NCI-H2171 (cell line): ENCODE results near the gene SRBD1.
A peak's percentile ranks its signal among the peaks of the same experiment; 100 is the strongest.

ENCODE experiments used
- DNase-seq: peaks from one replicate; lab custom pipeline; 2025; lab: John Stamatoyannopoulos, UW

SRBD1 gene, protein sequence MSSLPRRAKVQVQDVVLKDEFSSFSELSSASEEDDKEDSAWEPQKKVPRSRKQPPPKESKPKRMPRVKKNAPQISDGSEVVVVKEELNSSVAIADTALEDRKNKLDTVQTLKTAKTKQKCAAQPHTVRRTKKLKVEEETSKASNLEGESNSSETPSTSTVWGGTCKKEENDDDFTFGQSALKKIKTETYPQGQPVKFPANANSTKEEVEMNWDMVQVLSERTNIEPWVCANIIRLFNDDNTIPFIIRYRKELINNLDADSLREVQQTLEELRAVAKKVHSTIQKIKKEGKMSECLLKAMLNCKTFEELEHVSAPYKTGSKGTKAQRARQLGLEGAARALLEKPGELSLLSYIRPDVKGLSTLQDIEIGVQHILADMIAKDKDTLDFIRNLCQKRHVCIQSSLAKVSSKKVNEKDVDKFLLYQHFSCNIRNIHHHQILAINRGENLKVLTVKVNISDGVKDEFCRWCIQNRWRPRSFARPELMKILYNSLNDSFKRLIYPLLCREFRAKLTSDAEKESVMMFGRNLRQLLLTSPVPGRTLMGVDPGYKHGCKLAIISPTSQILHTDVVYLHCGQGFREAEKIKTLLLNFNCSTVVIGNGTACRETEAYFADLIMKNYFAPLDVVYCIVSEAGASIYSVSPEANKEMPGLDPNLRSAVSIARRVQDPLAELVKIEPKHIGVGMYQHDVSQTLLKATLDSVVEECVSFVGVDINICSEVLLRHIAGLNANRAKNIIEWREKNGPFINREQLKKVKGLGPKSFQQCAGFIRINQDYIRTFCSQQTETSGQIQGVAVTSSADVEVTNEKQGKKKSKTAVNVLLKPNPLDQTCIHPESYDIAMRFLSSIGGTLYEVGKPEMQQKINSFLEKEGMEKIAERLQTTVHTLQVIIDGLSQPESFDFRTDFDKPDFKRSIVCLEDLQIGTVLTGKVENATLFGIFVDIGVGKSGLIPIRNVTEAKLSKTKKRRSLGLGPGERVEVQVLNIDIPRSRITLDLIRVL

DNA sequence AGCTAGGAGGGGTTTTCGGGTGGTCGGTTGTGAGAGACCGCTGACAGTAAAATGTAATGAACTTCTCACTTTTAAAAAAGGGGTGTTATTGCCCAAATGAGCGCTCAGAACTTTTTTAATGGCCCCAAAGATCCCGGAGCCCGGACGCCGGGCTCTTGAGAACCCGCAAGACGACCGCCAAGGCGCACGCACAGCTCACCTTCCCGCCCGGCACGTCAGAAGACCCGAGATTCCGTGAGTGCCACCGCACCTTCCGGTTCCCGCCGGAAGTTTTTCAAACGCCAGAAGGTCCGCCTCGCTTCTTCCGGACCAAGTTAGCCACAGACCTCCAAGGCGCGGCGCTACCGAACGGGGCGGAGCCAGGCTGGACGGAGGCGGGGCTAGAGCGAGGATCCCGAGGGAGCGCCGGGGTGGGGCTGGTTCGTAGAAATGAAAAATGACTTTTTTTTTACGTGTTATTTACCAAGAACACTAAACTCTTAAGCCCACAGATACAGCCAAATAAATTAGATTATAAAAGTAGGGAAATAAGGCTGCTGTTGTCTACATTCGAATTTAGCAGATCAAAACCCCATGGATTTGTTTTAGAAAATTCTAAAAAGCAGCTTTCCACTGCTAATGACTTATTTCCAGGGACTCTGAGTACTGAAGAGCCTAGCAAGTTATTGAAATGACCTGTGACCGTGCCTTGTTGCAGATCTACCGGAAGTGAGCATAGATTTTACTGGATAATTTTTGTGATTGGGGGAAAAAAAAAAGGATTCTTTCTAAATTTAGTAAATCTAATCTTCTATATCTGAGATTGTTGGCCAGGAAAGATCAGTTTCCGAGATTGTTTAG is at the start of gene SRBD1:
SRBD1 (minus strand) TSS at position 248 of the 840 bp plus-strand sequence. CDS start 5,826 bp downstream, outside the sequence.
- peak; percentile 95 for DNase-seq

DNA sequence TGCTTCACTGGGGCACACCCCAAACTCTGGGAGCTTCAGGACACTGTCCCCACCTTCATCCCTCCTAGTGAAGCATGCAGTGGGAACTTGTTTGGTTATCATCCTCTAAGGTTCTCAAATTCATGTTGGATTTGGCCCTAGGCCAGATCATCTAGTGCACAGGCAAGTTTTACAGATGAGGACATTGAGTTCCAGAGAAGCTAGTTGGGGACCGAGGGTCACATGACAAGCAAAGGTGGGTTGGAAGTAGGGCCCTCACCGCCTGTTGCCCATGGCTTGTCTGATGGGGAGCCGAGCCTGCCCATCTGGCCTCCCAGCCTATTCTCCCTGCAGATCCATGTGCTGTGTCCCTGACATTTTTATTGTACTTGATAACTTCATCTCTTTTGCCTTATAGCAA is 43.2 kb upstream of the SRBD1 start:
- DNase-seq: no peak

DNA sequence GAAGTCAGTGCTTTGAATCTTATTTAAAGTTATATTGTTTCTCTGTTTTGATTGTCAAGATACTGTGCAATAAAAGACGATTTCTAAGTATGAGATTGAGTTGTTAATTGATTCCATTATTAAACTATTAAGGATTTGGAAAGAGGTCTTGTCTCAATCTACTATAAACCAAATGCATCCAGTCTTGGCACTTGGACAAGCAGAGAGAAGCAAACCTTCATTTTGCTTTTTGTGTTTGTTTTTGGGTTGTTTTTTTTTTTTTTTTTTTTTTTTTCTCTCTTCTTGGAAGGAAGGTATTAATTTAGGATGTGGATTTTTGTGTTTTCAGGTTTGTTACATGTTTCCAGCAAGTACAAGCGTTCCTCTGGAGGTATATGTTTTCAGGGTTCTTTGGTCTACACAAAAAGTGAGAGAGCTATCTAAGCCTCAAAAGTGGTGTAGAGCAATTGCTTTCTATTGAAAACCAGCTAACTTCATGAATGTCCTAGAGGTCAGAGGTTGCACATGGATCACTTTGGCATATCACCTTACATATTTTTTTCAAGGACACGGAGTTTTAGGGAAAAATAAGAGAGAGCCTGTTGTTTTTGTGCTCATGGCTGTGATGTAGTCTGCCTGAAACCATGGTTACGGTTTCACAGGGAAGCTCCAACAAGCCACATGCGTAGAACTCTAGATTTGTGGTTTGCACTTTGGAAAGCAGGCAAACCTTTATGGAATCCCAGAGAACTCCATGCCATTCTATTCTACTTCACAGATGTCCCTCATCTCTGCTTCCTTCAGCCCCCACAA is 42.3 kb upstream of the SRBD1 start:
- DNase-seq: no peak

DNA sequence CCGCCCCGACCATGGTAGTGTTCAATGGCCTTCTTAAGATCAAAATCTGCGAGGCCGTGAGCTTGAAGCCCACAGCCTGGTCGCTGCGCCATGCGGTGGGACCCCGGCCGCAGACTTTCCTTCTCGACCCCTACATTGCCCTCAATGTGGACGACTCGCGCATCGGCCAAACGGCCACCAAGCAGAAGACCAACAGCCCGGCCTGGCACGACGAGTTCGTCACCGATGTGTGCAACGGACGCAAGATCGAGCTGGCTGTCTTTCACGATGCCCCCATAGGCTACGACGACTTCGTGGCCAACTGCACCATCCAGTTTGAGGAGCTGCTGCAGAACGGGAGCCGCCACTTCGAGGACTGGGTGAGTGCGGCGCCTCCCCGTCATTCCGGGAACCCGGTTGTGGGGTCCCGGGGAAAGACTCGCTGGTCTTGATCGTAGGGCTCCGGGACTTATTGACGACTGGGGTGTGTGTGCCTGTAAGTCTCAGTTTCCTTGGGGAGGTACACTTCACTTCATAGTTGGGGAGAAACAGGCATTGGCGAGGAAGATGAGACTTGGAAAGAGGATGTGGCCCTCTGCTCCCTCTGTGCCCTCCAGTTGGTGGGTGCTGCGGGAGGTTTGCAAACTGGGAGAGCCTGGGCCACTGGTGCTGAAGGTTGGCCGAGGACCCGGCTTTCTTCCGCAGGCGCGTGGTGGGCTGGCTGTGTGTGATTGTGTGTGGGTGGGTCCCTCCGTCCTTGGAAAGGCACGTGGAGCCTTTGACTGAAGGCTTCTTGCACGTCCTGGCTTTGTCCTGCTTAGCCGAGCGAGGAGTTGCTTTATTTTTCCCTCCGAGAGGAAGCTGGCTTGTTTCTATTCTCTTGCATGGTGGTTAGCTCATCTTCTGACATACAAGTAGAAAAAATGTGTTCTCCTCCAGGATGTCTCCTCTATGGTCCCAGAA is 41.3 kb upstream of the SRBD1 start:
- no peak for DNase-seq

DNA sequence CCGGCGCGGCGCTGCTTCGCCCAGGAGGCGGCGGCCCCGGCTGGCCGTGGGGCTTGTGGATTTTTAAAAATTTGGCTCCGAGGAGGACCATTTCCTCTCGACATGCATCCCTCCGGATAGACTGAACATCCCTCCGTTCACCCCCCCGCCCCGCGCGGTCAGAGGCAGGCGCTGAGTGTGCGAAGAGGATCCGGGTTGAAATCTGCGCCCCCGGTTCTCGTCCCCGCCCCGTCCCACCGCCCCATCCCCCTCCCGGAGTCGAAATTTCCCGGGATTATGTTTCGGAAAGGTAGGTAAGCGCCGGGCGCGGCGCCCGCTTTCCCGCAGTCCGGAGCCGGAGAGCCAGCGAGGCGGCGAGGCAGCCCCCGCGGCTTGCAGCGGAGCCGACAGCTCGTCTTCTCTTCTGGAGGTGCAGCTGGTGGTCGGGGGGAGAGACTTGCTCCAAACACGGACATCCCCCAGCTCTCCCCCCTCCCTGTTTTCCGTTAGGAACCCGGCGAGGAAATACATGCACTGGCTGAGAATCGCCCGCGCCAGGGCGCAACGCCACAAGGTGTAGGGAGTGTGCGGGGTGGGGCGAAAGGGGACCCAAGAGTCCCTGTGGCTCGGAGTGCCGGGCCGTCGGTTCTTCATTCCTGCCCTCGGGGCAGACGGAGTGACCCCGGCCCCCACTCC is 40.5 kb upstream of the SRBD1 start, which contains the start of gene PRKCE:
PRKCE (plus strand) TSS at position 261 of the 675 bp plus-strand sequence.
- DNase-seq: peak; percentile 57

DNA sequence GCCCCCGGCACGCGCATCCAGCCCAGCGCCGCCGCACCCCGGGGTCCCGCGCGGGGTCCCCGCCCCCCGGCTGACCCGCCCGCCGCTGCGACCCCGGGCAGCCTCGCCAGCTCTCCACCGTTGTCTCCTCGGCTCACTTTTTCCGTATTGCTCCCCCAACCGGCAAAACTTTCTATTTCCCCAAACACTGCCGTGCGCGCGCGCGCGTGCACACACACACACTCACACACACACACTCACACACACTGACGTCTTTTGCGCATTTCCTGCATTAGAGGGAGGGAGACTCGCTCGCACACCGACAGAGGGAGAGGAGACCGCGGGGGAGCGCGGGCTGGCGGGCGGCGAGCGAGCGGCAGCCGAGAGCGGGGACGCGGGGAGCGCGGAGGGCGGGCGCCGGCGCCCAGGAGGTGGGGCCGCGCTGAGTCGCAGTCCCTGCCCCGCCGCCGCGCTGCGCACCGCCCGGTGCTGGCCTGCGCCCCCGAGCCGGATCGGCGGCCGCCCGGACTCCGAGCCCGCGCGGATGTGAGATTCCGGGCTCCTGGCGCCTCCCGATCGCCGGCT is 39.9 kb upstream of the SRBD1 start:
- DNase-seq: peak; percentile 78

DNA sequence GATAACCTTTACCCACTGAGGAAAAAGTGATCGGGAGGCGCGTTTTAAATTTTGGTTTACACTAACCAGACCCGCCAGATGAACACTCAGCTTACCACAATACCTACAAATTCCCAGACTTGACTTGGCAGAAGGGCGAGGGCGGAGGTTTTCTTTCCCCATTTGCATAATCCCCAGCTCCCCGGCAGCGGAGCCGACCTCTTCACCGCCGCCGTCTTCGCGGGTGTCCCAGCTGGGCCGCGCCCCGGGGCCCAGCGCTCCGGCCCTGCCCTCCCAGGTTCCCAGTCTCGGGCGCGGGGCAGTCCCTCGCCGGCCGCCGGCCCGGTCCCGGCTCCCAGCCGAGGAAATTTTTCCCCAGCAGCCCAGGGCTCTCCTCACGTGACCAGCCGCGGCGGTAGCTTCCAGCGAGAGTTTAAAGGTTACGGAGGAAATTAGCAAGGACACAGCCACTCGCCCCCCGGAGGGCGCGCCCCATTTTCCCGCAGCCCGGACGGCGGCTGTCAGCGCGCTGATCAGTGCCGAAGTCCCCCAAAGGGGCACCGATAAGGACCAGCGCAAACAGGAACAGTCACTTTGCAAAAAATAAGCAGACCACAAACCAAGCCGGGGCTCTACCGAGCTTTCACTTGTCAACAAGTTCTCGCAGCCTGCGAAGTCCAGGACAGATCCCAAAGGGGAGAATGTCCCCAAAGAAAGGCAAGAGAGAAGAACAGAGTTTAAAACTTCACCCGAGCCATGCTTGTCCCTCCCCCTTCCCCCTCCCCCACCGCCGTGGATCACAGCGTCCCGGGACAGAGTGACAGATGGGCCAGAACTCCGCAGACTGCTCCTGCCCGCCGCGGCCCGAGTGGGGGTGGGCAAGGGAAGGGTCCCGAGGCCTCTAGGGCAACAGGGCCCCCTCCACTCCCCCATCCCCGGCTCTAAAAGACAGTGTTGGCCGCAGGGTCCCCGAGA is 39.1 kb upstream of the SRBD1 start:
- DNase-seq: peak; percentile 23

DNA sequence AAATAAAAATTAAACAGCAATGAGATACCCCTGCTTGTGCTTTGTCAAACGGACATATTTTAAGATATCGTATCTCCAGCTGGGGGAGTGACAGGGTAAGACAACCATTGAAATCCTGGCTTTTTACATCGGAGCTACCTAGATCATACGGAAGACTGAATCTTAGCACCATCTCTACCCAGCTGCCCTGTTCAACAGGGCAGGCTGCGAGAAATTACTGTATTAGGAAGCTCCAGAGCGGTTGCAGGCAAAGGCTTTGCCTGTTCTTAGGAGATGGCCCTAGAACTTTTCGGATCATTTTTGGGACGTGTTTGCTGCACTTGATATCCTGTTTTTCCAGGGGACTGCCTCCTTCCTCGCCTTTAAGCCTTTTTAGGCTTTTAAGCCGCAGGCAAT is 38.4 kb upstream of the SRBD1 start:
- DNase-seq: no peak

DNA sequence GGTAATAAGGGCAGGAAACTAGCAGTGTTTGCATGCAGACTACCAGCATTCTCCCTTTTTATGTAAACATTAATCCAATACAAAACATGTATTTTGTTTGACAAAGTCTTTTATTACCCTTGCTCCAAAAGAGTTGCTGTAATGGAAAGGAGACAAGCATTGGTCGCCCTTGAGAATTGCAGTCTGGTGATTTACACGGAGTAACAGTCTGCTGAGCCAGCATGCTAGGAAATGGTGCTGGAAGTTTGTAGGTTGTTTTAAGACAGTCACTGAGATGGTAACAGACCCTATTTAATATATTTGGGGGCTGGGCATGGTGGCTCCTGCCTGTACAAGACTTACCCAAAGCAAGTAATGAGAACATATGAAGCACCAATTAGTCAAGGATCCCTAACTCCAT is 37.6 kb upstream of the SRBD1 start:
- no peak for DNase-seq

DNA sequence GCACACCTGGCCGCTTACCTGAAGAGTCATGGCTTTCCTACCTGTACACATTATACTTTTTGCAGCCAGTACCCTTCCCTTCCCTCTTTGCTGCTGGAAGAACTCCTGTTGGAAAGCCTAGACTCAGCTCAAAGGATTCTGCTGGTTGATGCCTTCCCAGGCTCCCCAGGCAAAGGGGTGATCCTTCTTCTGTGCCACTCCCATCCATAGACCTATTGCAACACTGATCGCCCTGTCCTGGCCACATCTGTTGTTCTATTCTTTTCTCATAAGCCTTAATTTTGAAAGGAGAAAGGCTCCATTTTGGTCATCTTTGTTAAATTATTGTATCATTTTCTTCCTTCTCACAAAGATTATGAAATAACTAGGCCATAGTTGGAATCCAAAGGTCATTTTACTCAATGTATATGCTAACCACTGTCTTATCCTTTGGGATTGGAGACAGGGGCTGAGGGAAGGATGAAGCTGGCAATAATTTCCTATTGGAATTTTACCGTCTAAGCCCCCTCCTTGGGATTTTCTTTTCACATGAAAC is 37.0 kb upstream of the SRBD1 start:
- no peak for DNase-seq

DNA sequence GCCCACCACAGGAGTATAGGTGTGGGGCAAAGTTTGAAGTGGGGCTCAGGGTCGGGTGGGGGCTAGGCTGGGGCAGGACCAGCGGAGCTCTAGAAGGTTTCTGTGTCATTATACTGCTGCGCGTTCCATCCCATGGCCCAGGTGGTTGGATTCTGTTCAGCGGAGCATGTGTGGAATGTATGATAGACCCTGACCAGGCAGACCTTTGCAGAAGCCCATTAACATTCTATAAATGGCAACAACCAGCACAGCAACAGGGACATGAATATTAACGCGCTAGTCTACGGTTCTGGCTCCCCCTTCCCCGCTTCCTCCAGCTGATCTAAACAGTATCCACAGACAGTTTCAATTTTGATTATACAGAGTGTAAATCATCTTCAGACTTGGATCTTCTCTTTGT is 36.3 kb upstream of the SRBD1 start:
- no peak for DNase-seq

DNA sequence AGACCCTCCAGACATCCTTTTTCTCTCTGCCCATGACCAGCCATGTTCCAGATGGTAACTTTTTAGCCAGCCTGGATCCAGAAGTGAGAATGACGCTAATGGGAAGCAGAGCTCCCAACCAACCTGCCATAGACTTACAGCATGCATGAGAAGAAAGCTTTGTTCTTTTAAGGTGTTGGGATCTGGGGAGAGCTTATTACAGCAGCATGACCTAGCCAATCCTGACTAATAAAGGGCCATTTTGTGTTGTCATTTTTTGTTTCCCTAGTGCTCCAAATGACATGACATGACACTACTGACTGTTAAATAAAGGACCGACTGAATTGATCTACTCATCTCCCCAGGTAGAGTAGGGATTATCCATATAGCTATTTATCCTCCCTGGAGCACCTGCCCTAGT is 35.2 kb upstream of the SRBD1 start:
- no peak for DNase-seq

DNA sequence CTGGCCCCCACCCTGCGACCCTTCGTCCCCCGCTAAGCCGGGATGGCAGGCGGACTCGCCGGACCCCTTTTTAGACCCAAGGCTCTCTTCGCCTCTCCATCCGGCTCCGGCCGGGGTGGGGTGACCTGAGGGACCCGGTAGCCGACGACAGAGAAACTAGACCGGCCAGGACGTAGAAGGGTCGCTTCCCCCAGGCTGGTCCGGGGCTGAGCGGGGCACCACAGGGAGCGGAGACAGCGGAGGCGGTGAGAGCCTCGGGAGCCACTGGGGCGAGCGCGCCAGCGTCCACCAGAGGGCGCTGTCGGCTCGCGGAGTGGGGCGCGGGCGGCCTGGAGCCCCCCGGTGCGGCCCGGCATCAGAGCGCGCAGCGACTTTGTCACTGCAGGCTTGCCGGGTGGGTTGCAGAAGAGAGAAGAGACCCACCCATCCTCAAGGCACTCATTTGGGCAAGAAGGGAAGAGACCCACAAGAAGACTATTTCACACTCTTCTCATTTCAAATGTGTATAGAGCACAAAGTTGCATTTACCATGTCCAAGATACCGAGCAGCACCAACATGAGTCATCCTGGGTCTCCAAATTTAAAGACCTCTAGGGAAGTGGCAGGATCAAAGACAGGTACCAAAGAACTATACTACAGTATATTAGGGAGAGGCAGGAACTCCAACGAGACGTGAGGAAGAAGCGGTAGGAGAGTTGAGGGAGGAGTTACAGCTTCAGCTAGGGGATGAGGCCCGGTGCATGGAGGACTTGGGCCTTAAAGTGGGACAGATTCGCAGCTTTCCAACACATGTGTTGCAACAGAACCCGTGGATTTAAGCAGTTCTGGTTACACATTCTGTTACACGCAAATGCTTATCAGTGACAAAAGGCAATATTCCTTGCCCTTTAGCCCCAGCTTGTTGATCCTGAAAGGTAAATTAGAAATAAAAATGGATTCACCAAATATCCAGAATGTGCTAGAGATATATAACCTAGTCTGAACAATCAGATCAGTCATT is 32.8 kb upstream of the SRBD1 start:
- DNase-seq: peak; percentile 49

DNA sequence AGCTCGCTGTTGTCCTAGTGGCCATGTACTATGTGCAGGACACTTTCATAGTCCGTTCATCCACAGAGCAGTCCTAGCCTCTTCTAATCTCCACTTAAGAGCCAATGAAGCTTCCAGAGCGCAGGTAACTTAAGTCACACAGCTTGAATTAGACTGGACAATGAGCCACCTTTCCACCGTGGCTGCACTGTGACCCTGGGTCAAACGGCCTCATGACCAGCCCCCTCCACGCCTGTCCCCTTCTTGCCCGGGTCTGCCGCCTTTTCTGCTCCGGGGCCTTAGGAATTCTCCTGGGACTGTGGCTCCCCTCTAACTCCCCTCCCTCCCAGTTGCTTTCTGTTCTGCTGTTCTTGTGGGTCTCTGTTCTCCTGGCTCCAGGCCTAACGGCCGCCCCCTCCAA is 32.0 kb upstream of the SRBD1 start:
- no peak for DNase-seq

DNA sequence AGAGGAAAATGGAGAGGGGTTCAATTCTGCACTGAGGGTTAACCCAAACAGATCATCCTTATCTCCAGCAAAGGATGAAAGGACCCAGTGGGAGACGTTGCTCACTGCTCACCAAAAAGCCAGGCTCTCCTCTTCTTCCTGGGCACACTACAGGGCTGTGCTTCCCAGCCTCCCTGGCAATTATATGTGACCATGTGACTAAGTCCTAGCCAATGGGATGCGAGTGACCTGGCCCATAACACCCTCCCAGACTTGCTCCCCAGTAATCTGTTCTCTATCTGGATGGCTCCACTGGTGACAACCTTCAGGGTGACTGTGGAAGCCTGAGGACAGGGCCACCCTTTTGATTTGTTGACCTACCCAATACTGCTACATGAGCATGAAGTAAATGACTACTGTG is 29.5 kb upstream of the SRBD1 start:
- DNase-seq: no peak

DNA sequence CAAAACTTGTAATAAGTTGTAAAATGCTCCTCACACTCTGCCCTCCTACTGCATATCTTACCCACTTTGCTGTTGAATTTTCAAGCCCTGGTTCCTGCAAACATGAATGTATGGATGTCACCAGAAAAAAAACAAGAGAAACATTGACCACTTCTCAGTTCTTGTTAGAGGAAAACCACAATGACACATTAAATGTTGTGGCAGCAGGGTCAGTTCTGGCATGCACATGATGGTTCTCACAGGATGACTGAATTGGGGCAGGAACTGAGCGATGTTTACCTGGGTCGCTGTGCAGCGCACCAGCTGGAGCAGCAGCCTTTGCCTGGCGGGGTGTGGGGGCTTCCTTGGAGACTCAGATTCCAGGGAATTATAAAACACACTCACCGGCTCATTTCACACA is 26.4 kb upstream of the SRBD1 start:
- DNase-seq: no peak
